ENCODE data around the gene ARMS2. TPM values are rescaled to one million over a fixed set of nuclear protein-coding genes. Genes with fewer than 3 reads are reported as not detected.

Gene ARMS2
- total RNA-seq, 2 donors from 2014 or later: not detected

- H3K9me3 ChIP-seq (ENCODE audit: control insufficient read depth, low read length): no peaks in the 10 kb centered on the region
- no peak for DNase-seq
- H3K4me3 ChIP-seq (ENCODE audit: low read length): no peak overlapping the region
- Mint-ChIP-seq H3K27me3 (ENCODE audit: insufficient read depth) (peaks cover 30% of the 10 kb centered on the region), H3K4me3 (no peak overlapping the region), H3K27ac (no peak overlapping the region), H3K36me3 (ENCODE audit: low read depth) (no peaks in the 10 kb centered on the region), H3K4me1 (peaks cover 19% of the 10 kb centered on the region), H3K9me3 (no peaks in the 10 kb centered on the region)
- H3K9ac ChIP-seq (ENCODE audit: extremely low read depth, low read length, poor library complexity, severe bottlenecking): no peak overlapping the region
- H3K36me3 ChIP-seq (ENCODE audit: control insufficient read depth, insufficient read depth, low read length): no peaks in the 10 kb centered on the region
- peaks cover 6% of the 10 kb centered on the region for H3K27me3 ChIP-seq (ENCODE audit: control insufficient read depth, insufficient read depth, low read length, poor library complexity, severe bottlenecking)
- 93 to 94% methylated on average over 23 to 26 of the region's 26 CpGs for WGBS, 2 experiments (ENCODE audit: insufficient coverage in 1 of 2, insufficient read length in 1 of 2)
- H3K27ac ChIP-seq (ENCODE audit: low read depth, low read length): peak overlapping the region; percentile 41
- H3K4me1 ChIP-seq (ENCODE audit: control insufficient read depth, insufficient read depth, low read length): no peaks in the 10 kb centered on the region
- no peak for TF ChIP-seq CTCF (conservative IDR thresholded peaks at IDR 0.05)
These were observed 36.6 kb downstream of the ARMS2 start for GRCh38 chr10:122490786-122491680.

DNA sequence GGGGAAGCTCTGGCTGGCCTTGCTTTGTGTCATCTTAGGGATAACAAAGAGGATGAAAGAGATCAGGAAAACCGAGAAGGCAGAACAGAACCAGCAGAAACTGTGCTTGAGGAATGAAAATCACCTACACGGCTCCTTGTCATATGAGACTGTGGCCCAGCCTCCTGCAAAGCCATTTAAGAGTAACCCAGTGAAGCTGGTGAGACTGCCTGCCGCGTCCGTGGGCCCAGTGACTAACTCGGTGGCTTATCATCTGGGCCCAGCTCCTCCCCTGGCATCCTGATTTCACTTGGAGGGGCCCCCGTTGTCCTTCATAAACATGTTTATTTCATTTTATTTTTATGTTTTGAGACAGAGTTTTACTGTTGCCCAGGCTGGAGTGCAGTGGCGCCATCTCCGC, 37.6 kb downstream of the ARMS2 start:
- DNase-seq: no peak
- Histone ChIP-seq H3K27me3 (ENCODE audit: control insufficient read depth, insufficient read depth, low read length, poor library complexity, severe bottlenecking) (peaks cover 6% of the 10 kb centered on the region), H3K36me3 (ENCODE audit: control insufficient read depth, insufficient read depth, low read length) (no peaks in the 10 kb centered on the region), H3K4me1 (ENCODE audit: control insufficient read depth, insufficient read depth, low read length) (peaks cover 3% of the 10 kb centered on the region), H3K27ac (ENCODE audit: low read depth, low read length) (peak overlapping the region; percentile 41), H3K9ac (ENCODE audit: extremely low read depth, low read length, poor library complexity, severe bottlenecking) (no peak overlapping the region), H3K9me3 (ENCODE audit: control insufficient read depth, low read length) (no peaks in the 10 kb centered on the region), H3K4me3 (ENCODE audit: low read length) (no peak overlapping the region)
- Mint-ChIP-seq H3K36me3 (ENCODE audit: low read depth) (no peaks in the 10 kb centered on the region), H3K9me3 (no peaks in the 10 kb centered on the region), H3K27ac (no peak overlapping the region), H3K4me1 (peaks cover 19% of the 10 kb centered on the region), H3K27me3 (ENCODE audit: insufficient read depth) (peaks cover 33% of the 10 kb centered on the region), H3K4me3 (no peak overlapping the region)
- 89 to 92% methylated on average over 6 to 9 of the region's 9 CpGs for WGBS, 2 experiments (ENCODE audit: insufficient coverage in 1 of 2, insufficient read length in 1 of 2)
- no peak for TF ChIP-seq CTCF (conservative IDR thresholded peaks at IDR 0.05)

DNA sequence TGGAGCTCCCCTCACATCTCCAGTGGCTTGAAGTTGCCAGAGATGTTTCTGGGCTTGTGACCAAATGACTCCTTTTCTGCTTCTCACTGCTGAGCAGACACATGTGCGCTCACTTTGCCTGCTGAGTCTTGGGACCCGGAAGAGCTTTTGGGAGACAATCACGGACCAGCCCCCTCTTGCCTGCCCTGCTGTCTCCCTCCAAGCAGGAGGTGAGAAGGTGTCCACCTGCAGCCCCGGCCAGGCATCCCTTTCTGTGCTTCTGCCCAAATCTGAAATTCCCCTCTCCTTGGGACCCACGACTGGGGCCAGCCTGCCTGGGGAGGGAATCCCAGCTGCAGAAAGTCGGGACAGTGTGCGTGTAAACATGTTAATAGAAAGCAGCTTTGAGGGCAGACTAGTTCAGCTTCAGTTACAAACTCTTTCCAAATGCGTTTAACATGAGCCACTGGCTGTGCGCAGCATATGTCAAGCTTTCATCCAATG, 38.6 kb downstream of the ARMS2 start:
- H3K9me3 Mint-ChIP-seq: no peaks in the 10 kb centered on the region
- DNase-seq: no peak
- peaks cover 16% of the 10 kb centered on the region for H3K4me1 Mint-ChIP-seq
- peaks cover 37% of the 10 kb centered on the region for H3K27me3 Mint-ChIP-seq (ENCODE audit: insufficient read depth)
- Histone ChIP-seq H3K36me3 (ENCODE audit: control insufficient read depth, insufficient read depth, low read length) (no peaks in the 10 kb centered on the region), H3K9ac (ENCODE audit: extremely low read depth, low read length, poor library complexity, severe bottlenecking) (no peak overlapping the region), H3K27ac (ENCODE audit: low read depth, low read length) (no peak overlapping the region), H3K27me3 (ENCODE audit: control insufficient read depth, insufficient read depth, low read length, poor library complexity, severe bottlenecking) (peaks cover 11% of the 10 kb centered on the region), H3K4me3 (ENCODE audit: low read length) (no peak overlapping the region), H3K4me1 (ENCODE audit: control insufficient read depth, insufficient read depth, low read length) (peaks cover 3% of the 10 kb centered on the region), H3K9me3 (ENCODE audit: control insufficient read depth, low read length) (no peaks in the 10 kb centered on the region)
- WGBS, 2 experiments (ENCODE audit: insufficient coverage in 1 of 2, insufficient read length in 1 of 2): 91 to 93% methylated on average over 6 to 9 of the region's 9 CpGs
- no peak overlapping the region for H3K27ac Mint-ChIP-seq
- no peaks in the 10 kb centered on the region for H3K36me3 Mint-ChIP-seq (ENCODE audit: low read depth)
- no peak for TF ChIP-seq CTCF (conservative IDR thresholded peaks at IDR 0.05)
- no peak overlapping the region for H3K4me3 Mint-ChIP-seq
